SHP77 treated with DMSO at 0.1 percent for 48 hours (cell line): ENCODE data around the gene GOLGA8N.

Source experiments
- DNase-seq: peaks from one replicate; lab custom pipeline; 2025; lab: John Stamatoyannopoulos, UW

GOLGA8N gene

DNA sequence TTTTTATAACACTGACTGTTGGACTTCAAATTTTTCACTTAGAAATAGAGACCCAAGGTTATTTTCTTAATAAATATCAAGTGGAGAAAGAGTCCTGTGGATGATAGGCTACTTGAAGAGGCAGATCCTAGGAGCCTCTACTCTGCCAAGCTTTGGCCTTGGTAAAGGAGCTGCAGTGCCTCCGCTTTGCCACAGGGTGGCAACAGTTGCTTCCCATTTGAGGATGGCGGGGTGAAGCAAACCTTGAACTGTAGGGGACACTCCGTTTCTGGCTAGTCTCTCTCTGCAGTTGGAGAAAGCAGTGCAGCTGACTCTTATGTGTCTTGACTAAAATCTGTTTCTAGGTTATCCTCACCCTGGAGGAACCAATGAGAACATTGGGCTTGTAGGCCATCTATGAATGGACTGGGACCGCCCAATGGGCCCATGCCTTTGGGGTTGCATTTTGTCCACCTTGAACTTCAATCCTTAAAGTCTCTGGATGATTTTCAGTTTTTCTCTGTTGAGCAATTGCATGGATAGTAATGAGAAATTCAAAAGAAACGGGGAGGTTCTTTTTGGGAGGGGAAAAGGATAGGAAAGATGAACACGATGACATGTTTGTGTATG is 58.1 kb downstream of the GOLGA8N start:
- no peak for DNase-seq

DNA sequence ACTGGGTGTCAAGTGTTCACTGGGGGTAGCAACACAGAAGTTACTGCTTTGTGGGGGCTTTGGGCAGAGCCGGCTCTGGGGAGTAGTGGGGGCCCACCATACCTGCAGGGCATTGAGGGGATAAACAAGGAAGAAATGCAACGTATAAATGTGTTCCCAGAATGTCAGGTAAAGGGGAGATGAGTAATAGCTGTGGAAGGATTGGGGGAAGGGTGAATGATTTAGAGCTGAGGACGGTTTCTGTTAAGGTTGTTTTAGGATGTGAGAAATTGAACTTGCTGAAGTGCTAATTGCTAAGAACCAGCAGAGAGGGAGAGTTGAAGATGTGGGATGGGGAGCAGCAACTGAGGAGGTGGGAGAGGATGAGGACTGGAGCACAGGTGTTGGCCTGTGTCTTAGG is 58.9 kb downstream of the GOLGA8N start:
- DNase-seq, result no peak

DNA sequence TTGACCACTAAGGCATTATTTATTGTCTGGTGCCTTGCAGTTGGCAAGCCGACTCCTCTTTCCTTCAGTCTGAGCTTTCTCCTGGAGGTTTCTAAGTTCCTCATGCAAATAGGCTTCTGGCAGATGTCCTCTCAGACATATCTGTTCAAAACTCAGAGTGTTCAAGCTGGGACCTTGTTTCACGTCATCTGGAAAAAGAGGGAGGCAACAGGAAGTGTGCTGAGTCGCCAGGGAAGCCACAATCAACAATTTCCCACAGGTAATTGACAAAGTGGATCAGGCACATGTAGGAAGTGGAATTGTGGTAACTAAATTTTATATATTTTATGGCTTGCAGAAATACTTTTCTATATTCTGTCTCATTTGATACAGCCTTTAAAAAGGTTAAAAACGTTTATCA is 62.8 kb downstream of the GOLGA8N start:
- DNase-seq, result no peak

DNA sequence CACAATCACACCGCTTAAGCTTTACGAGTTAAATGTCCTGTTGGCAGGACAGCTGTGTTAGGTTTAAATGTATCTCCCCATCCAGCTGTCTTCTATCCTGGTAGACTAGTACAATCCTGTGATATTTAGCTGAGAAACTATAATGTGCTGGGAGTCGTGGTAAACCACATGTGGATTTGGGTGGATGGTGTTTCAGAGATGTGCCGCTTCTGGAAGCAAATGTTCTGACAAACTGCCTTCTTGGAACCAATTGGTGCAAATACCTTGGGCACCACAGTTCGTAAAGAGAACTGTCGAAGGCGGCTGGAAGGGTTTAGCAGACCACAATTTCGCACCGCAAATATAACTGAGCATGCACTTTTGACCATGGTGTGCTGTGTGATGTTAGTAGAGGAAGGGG is 63.2 kb downstream of the GOLGA8N start:
- no peak for DNase-seq
